HG03139 (cell line): ENCODE results near the gene RBMXL3.
"Not testable (repeated sequence)": the region's sequence is repeated elsewhere in the genome, so short reads cannot be mapped to it uniquely, and the experiment has no call there.

Source experiments
- ATAC-seq: cut with Tn5 transposase; IDR thresholded peaks from one replicate; pipeline ENCODE4 v1.9.1; 2021; ENCODE audit not compliant: unreplicated experiment

RBMXL3 gene

GRCh38 chrX:115189110-115189509 lies at the start of gene RBMXL3:
RBMXL3 (plus strand) TSS chrX:115189410; CDS start chrX:115189442, 32 bp downstream.
- ATAC-seq, result no peak

GRCh38 chrX:115142057-115142456 lies 47.2 kb upstream of the RBMXL3 start:
- no peak for ATAC-seq

GRCh38 chrX:115147220-115147619 lies 42.0 kb upstream of the RBMXL3 start:
- no peak for ATAC-seq

- no peak for ATAC-seq
These were observed 16.0 kb upstream of the RBMXL3 start for GRCh38 chrX:115173181-115173580.

GRCh38 chrX:115174548-115174947 lies 14.7 kb upstream of the RBMXL3 start:
- no peak for ATAC-seq

GRCh38 chrX:115177932-115178331 lies 11.3 kb upstream of the RBMXL3 start:
- no peak for ATAC-seq

- ATAC-seq, result no peak
These were observed 10.7 kb upstream of the RBMXL3 start for GRCh38 chrX:115178473-115178872.

GRCh38 chrX:115183980-115184379 lies 5.2 kb upstream of the RBMXL3 start:
- ATAC-seq, result no peak

- ATAC-seq, result no peak
These were observed 731 bp downstream of the RBMXL3 start for GRCh38 chrX:115189646-115190635.

GRCh38 chrX:115190636-115191489 lies 1.7 kb downstream of the RBMXL3 start:
- no peak for ATAC-seq

- ATAC-seq, result no peak
These were observed 2.5 kb downstream of the RBMXL3 start for GRCh38 chrX:115191490-115192243.

- ATAC-seq, result no peak
These were observed 3.1 kb downstream of the RBMXL3 start for GRCh38 chrX:115192244-115192700.

- no peak for ATAC-seq
These were observed 14.8 kb downstream of the RBMXL3 start for GRCh38 chrX:115204040-115204439.

GRCh38 chrX:115209547-115209946 lies 20.3 kb downstream of the RBMXL3 start:
- ATAC-seq, result not testable (repeated sequence)

GRCh38 chrX:115214151-115214550 lies 24.9 kb downstream of the RBMXL3 start:
- ATAC-seq, result no peak

- ATAC-seq, result no peak
These were observed 25.4 kb downstream of the RBMXL3 start for GRCh38 chrX:115214605-115215004.

- ATAC-seq, result not testable (repeated sequence)
These were observed 28.1 kb downstream of the RBMXL3 start for GRCh38 chrX:115217346-115217745.

- no peak for ATAC-seq
These were observed 37.7 kb downstream of the RBMXL3 start for GRCh38 chrX:115226929-115227328.

GRCh38 chrX:115229337-115230003 lies 40.3 kb downstream of the RBMXL3 start:
- no peak for ATAC-seq

GRCh38 chrX:115232933-115233496 lies 43.8 kb downstream of the RBMXL3 start:
- ATAC-seq, result no peak
